Smooth muscle cell (in vitro differentiated cells): ENCODE data around the gene GLIS1. TPM values are rescaled to one million over a fixed set of nuclear protein-coding genes. Genes with fewer than 3 reads are reported as not detected.
A peak's percentile ranks its signal among the peaks of the same experiment; 100 is the strongest.

Experiments used
- DNase-seq: peaks from one replicate; lab custom pipeline; 2025; ENCODE audit not compliant: unreplicated experiment; lab: John Stamatoyannopoulos, UW
- H2AFZ ChIP-seq: fragments of 200-600 bp; sonication (generic); 2 replicates; pipeline ENCODE4 v1.6.0; 2016; ENCODE audit warnings: antibody characterized with exemption, low read depth, mild to moderate bottlenecking
- H3F3A ChIP-seq: fragments of 200-600 bp; sonication (generic); 2 replicates; pipeline ENCODE4 v1.6.0; 2017; ENCODE audit warnings: antibody characterized with exemption, low read depth
- H3K27ac ChIP-seq: fragments of 200-600 bp; sonication (generic); 2 replicates; pipeline ENCODE4 v1.5.1; 2016; ENCODE audit warnings: low read depth, mild to moderate bottlenecking
- H3K27me3 ChIP-seq: fragments of 200-600 bp; sonication (generic); 2 replicates; pipeline ENCODE4 v1.6.1; 2016; ENCODE audit warnings: low read depth, mild to moderate bottlenecking
- H3K36me3 ChIP-seq: fragments of 200-600 bp; sonication (generic); 2 replicates; pipeline ENCODE4 v1.5.1; 2016; ENCODE audit warnings: low read depth
- H3K4me1 ChIP-seq: fragments of 200-600 bp; sonication (generic); 2 replicates; pipeline ENCODE4 v1.5.1; 2016; ENCODE audit warnings: low read depth
- H3K4me2 ChIP-seq: fragments of 200-600 bp; sonication (generic); 2 replicates; pipeline ENCODE4 v1.6.0; 2016; ENCODE audit warnings: mild to moderate bottlenecking
- H3K4me3 ChIP-seq: fragments of 200-600 bp; sonication (generic); 2 replicates; pipeline ENCODE4 v1.5.1; 2016; ENCODE audit warnings: mild to moderate bottlenecking
- H3K79me2 ChIP-seq: fragments of 200-600 bp; sonication (generic); 2 replicates; pipeline ENCODE4 v1.6.0; 2016; ENCODE audit warnings: low read depth, mild to moderate bottlenecking
- H3K9ac ChIP-seq: fragments of 200-600 bp; sonication (generic); 2 replicates; pipeline ENCODE4 v1.6.0; 2016; ENCODE audit warnings: low read depth
- H3K9me3 ChIP-seq: fragments of 200-600 bp; sonication (generic); replicated peaks from 2 replicates; pipeline ENCODE4 v1.5.1; 2016; ENCODE audit warnings: low read depth
- H4K20me1 ChIP-seq: fragments of 200-600 bp; sonication (generic); 2 replicates; pipeline ENCODE4 v1.6.0; 2016; ENCODE audit warnings: low read depth
- WGBS: methylation state at CpG from one replicate; pipeline ENCODE4 v1.1.7; 2016; ENCODE audit warnings: low lambda C conversion rate; 5-methylcytosine and 5-hydroxymethylcytosine counted together
- polyA plus RNA-seq: library from polyadenylated mRNA; unstranded; fragments of >200 nt; fragmentation: Nextera tagmentation; extraction: Ambion mirVana; gene quantifications from 2 replicates; pipeline ENCODE4 v1.2.1, GENCODE V29; 2016
- total RNA-seq: library from RNA; depleted of rRNA; stranded (reverse); fragments of >200 nt; gene quantifications from 2 replicates; pipeline ENCODE4 v1.2.3, GENCODE V29; 2014
- TF ChIP-seq, protein P1 (sequence below): fragments of 200-600 bp; sonication (generic); IDR thresholded peaks from 2 replicates; pipeline ENCODE4 v1.5.1; 2017; ENCODE audit warnings: borderline replicate concordance, mild to moderate bottlenecking, antibody characterized with exemption; ENCODE audit not compliant: insufficient read depth, poor library complexity, severe bottlenecking

The GLIS1 gene
- total and polyA plus RNA-seq, 2 experiments from 2014 or later, result 0.36 to 4.9 TPM

DNA sequence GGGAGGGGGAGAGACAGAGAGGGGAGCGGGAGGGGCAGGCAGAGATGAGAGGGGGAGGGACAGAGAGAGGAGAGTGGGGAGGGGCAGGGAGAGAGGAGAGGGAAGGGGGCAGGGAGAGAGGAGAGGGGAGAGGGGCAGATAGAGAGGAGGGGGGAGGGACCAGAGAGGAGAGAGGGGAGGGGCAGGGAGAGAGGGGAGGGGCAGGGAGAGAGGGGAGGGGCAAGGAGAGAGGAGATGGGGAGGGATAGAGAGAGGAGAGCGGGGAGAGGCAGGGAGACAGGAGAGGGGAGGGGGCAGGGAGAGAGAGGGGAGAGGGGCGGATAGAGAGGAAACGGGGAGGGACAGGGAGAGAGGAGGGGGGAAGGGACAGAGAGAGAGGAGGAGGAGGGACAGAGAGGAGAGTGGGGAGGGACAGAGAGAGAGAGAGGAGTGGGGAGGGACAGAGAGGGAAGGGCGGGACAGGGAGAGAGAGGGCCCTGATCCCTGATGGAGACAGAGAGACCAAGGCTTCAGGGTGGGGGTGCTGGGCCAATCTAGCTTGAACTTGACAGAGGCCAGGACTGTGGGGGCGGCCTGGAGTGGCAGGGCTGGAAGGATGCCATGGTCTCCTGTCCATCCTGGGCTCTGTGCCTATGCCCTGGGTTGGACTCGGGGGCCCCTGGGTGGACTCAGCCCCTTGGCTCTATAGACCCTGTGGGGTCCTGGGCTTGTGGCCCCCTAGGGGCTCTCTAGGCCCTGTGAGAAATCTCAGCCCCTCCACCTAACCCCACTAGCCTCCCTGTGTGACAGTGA, 236.1 kb downstream of the GLIS1 start:
- Histone ChIP-seq H3K4me1 (peaks cover 20% of the 10 kb centered on the region), H3K36me3 (no peaks in the 10 kb centered on the region), H3K9ac (no peak overlapping the region), H2AFZ (no peak overlapping the region), H4K20me1 (no peaks in the 10 kb centered on the region), H3K79me2 (no peaks in the 10 kb centered on the region), H3K9me3 (no peaks in the 10 kb centered on the region), H3F3A (no peaks in the 10 kb centered on the region), H3K4me2 (peak overlapping the region; percentile 48), H3K27me3 (no peaks in the 10 kb centered on the region), H3K27ac (no peak overlapping the region), H3K4me3 (no peak overlapping the region)
- WGBS, result 69% methylated on average over 2 of the region's 7 CpGs
- TF ChIP-seq, protein P1, sequence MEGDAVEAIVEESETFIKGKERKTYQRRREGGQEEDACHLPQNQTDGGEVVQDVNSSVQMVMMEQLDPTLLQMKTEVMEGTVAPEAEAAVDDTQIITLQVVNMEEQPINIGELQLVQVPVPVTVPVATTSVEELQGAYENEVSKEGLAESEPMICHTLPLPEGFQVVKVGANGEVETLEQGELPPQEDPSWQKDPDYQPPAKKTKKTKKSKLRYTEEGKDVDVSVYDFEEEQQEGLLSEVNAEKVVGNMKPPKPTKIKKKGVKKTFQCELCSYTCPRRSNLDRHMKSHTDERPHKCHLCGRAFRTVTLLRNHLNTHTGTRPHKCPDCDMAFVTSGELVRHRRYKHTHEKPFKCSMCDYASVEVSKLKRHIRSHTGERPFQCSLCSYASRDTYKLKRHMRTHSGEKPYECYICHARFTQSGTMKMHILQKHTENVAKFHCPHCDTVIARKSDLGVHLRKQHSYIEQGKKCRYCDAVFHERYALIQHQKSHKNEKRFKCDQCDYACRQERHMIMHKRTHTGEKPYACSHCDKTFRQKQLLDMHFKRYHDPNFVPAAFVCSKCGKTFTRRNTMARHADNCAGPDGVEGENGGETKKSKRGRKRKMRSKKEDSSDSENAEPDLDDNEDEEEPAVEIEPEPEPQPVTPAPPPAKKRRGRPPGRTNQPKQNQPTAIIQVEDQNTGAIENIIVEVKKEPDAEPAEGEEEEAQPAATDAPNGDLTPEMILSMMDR, result no peak
- no peak for DNase-seq

DNA sequence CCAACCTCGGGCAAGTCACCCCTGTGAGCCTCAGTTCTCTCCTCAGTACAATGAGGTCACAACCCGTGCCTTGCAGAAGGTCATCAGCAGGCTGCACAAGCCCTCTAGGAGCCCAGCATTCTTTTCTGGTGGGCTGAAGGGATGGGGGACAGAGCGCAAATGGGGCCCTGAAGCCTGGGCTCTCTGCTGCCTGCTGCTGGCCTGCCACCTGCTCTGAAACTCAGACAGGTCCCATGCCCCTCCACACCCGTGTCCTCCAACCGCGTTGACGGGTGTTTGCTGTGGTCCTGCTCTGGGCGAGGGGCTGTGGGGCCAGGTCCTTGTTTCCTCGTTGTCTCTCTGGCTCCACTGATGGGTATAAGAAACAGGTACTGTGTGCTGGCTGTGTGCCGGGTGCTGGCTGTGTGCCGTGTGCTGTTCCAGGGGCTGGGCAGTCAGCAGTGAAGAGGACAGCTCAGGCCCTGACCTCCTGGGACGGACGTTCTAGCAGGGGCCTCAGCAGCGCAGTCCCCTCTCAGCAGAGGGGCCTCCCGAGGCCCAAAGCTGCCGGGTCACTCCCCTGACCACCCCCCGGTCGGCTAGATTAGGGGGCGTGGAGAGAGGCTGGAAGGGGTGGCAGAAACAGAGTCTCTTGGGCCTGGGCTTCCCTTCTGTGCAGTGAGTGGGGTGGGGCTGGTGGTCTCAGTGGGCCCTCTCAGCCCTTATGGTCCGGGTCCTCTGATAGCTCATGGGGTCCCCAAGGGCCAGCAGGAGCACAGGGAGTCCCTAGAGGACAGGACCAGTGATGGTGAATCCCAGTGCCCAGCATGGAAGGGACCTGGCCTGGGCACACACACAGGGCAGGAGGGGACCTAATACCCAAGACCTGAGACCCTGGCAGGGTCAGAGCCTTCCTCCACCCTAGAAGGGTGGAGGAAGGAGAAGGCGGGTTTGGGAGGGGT, 237.6 kb downstream of the GLIS1 start:
- Histone ChIP-seq H3K27ac (no peak overlapping the region), H3K4me3 (no peak overlapping the region), H4K20me1 (no peaks in the 10 kb centered on the region), H3K9me3 (no peaks in the 10 kb centered on the region), H3K9ac (no peak overlapping the region), H3K36me3 (no peaks in the 10 kb centered on the region), H3K27me3 (no peaks in the 10 kb centered on the region), H3K4me2 (no peak overlapping the region), H3F3A (no peaks in the 10 kb centered on the region), H2AFZ (no peak overlapping the region), H3K79me2 (no peaks in the 10 kb centered on the region), H3K4me1 (peaks cover 20% of the 10 kb centered on the region)
- no peak for DNase-seq
- TF ChIP-seq, protein P1, result no peak
- WGBS, result 73% methylated on average over 21 of the region's 21 CpGs

DNA sequence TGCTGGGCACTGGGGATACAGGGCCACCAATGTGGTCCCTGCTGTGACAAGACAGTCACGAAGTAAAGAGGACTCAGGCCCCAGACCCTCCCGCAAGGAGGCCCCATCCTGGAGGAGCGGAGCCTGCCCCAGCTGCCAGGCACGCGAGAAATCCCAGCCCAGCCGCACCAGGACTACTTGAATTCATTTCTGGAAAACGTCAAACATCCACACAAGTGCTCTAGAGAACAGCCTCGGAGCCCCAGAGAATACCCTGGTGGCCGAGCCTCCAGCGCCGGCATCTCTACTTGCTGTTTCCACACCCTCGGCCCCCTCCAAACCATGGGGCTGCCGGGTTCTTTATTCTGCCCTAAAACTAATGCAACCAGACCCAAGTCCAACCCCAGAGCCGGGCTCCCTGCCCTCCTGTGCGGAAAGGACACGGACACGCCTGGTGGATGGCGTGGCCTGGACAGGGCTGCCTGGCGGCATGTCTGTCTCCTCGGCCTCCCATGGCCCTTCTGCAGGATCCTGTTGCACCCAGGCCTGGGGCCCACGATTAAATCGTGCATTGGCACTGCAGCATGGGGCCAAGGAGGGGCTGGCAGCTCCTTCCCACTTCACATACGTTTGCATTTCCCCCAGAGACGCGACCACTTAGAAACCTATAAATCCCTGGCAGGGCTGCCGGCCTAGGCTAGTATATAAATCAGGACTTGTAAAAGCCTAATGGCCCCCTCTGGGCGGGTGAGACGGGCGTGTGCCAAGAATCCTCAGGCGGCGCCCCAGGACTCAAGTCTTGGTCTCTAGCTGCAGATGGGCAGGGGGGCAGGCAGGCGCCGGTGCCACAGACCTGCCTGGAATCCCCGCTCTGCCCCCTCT, 238.5 kb downstream of the GLIS1 start:
- Histone ChIP-seq H3K79me2 (no peaks in the 10 kb centered on the region), H3K4me2 (peak overlapping the region; percentile 59), H3K27me3 (no peaks in the 10 kb centered on the region), H3F3A (no peaks in the 10 kb centered on the region), H2AFZ (no peak overlapping the region), H3K9me3 (no peaks in the 10 kb centered on the region), H3K4me1 (peaks cover 20% of the 10 kb centered on the region), H4K20me1 (no peaks in the 10 kb centered on the region), H3K27ac (no peak overlapping the region), H3K36me3 (no peaks in the 10 kb centered on the region), H3K9ac (no peak overlapping the region), H3K4me3 (no peak overlapping the region)
- WGBS, result 48% methylated on average over 32 of the region's 34 CpGs
- TF ChIP-seq, protein P1, result no peak
- DNase-seq, result peak; percentile 28
